ENCODE results near the gene SDHAF2. TPM values are rescaled to one million over a fixed set of nuclear protein-coding genes. Genes with fewer than 3 reads are reported as not detected.

Gene SDHAF2
- total and polyA plus RNA-seq, 9 of the 15 experiments (the other 6 are each of a cell fraction or from before 2014, with no cell fraction given): 21.2 to 144 (median 40.4) TPM

DNA sequence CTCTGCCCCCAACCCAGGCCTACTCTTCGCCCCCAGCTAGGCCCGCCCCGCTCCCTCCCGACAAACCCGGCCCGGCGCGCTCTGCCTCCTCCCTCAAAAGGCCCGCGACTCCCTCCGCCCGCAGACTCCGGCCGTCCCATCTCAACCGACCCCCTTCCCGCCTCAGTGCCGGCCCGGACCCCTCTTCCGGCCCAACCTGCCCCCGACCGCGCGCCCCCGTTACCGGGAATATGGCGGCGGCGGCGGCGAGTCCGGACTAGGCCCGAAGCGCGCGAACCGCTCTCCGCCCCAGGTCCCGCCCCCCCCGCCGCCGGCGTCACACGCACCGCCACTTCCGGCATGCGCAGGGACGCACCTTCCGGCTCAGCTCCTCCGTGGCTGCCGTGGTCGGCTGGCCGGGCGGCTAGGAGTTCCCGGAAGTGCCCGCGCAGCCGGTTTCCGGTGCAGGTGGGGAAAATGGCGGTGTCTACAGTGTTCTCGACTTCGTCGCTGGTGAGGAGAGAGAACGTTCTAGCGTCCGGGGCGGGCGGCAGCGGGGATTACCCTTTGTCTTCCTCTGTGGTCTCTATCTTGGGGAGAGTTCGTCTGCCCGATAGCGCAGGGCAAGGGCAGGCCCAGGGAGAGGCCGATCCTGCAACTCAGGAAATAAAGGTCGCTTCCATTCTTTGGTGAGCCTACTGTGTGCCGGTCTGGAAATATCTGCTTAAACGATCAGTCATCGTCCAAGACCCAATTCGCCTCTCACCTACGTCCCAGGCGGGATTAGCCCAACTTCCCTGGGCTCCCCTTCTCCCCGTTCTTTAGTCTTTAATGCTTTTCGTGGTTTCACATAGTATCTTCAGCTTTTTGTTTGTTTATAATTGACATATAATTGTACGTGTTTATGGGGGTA is at the start of gene SDHAF2, which contains the start of gene CPSF7 (continued):
- no peak for TF ChIP-seq ZNF253 (CRISPR knock-in tag; conservative IDR thresholded peaks at IDR 0.05)
- TF ChIP-seq RAD21 (CRISPR knock-in tag; conservative IDR thresholded peaks at IDR 0.05 in 1 of 2, IDR thresholded peaks at IDR 0.05 in 1 of 2): no peak
- no peak for TF ChIP-seq MXD1 (CRISPR knock-in tag; IDR thresholded peaks at IDR 0.05; ENCODE audit: borderline replicate concordance, poor library complexity, severe bottlenecking)
- TF ChIP-seq TAL1 (IDR thresholded peaks at IDR 0.05): no peak
- TF ChIP-seq ZNF24 (IDR thresholded peaks at IDR 0.05): no peak
- TF ChIP-seq MTF1 (CRISPR knock-in tag; IDR thresholded peaks at IDR 0.05; ENCODE audit: borderline replicate concordance): no peak
- peak; percentile 90 for TF ChIP-seq SIN3B (IDR thresholded peaks at IDR 0.05; ENCODE audit: low read depth)
- TF ChIP-seq PHB2 (IDR thresholded peaks at IDR 0.05; ENCODE audit: low read depth): peak; percentile 16; the same call in 1 of the 2 replicates
- no peak for TF ChIP-seq BRF2 (IDR thresholded peaks at IDR 0.05; ENCODE audit: borderline replicate concordance, insufficient read depth, insufficient read length)
- no peak for TF ChIP-seq ARID1B (IDR thresholded peaks at IDR 0.05)
- peak; percentile 82 for TF ChIP-seq ETV1 (tag; conservative IDR thresholded peaks at IDR 0.05; ENCODE audit: low read depth)
- no peak for TF ChIP-seq ZFP30 (CRISPR knock-in tag; IDR thresholded peaks at IDR 0.05; ENCODE audit: borderline replicate concordance)
- no peak for TF ChIP-seq FOXA3 (CRISPR knock-in tag; conservative IDR thresholded peaks at IDR 0.05 in 1 of 2, IDR thresholded peaks at IDR 0.05 in 1 of 2)
- TF ChIP-seq BRD4 (IDR thresholded peaks at IDR 0.05): peak; percentile 61; the same call in 1 of the 2 replicates
